ENCODE results near the gene OXSR1. TPM values are rescaled to one million over a fixed set of nuclear protein-coding genes. Genes with fewer than 3 reads are reported as not detected.
"Not testable (repeated sequence)": the region's sequence is repeated elsewhere in the genome, so short reads cannot be mapped to it uniquely, and the experiment has no call there.

OXSR1 gene
- total RNA-seq, 2 donors from 2014 or later: 46.8 to 58.3 TPM

- no peak overlapping the region for H3K27ac Mint-ChIP-seq
- no peak for DNase-seq (ENCODE audit: low spot score in 2 of 2)
- no peak for ATAC-seq
- peaks cover 5 to 12% of the 10 kb centered on the region in 2 donors for H3K9me3 Mint-ChIP-seq
- H3K36me3 Mint-ChIP-seq: peaks cover 5 to 14% of the 10 kb centered on the region in 2 donors
Observed at GRCh38 chr3:38150780-38151528, 14.4 kb upstream of the OXSR1 start.

GRCh38 chr3:38151667-38152265 is 13.6 kb upstream of the OXSR1 start:
- H3K36me3 Mint-ChIP-seq: peaks cover 0 to 6% of the 10 kb centered on the region in 2 donors
- no peak overlapping the region for H3K27ac Mint-ChIP-seq
- H3K9me3 Mint-ChIP-seq: peaks cover 3 to 5% of the 10 kb centered on the region in 2 donors
- no peak for DNase-seq (ENCODE audit: low spot score in 2 of 2)
- ATAC-seq: peak in 1 of 2 donors; percentile 59

GRCh38 chr3:38152609-38153008 is 12.7 kb upstream of the OXSR1 start:
- DNase-seq (ENCODE audit: low spot score in 2 of 2): no peak
- H3K9me3 Mint-ChIP-seq: no peaks in the 10 kb centered on the region
- H3K36me3 Mint-ChIP-seq: no peaks in the 10 kb centered on the region
- H3K27ac Mint-ChIP-seq: no peak overlapping the region
- no peak for ATAC-seq

- Mint-ChIP-seq H3K27ac (no peak overlapping the region), H3K9me3 (no peaks in the 10 kb centered on the region), H3K36me3 (no peaks in the 10 kb centered on the region)
- ATAC-seq (no peak), DNase-seq (ENCODE audit: low spot score in 2 of 2) (no peak)
Observed at GRCh38 chr3:38153221-38153620, 12.1 kb upstream of the OXSR1 start.

GRCh38 chr3:38154033-38154494 is 11.3 kb upstream of the OXSR1 start:
- DNase-seq (ENCODE audit: low spot score in 2 of 2) (no peak), ATAC-seq (peak in 1 of 2 donors; percentile 51)
- Mint-ChIP-seq H3K9me3 (no peaks in the 10 kb centered on the region), H3K36me3 (no peaks in the 10 kb centered on the region), H3K27ac (no peak overlapping the region)

GRCh38 chr3:38154625-38155255 is 10.6 kb upstream of the OXSR1 start:
- ATAC-seq: no peak
- no peak overlapping the region for H3K27ac Mint-ChIP-seq

GRCh38 chr3:38155825-38156224 is 9.5 kb upstream of the OXSR1 start:
- H3K9me3 Mint-ChIP-seq: no peaks in the 10 kb centered on the region
- H3K36me3 Mint-ChIP-seq: no peaks in the 10 kb centered on the region
- ATAC-seq (no peak), DNase-seq (ENCODE audit: low spot score in 2 of 2) (no peak)
- H3K27ac Mint-ChIP-seq: no peak overlapping the region

More at GRCh38 chr3:38154625-38155255, 10.6 kb upstream of the OXSR1 start:
- Mint-ChIP-seq H3K9me3 (no peaks in the 10 kb centered on the region), H3K36me3 (no peaks in the 10 kb centered on the region)
- DNase-seq (ENCODE audit: low spot score in 2 of 2): no peak

- H3K9me3 Mint-ChIP-seq: no peaks in the 10 kb centered on the region
- no peaks in the 10 kb centered on the region for H3K36me3 Mint-ChIP-seq
- H3K27ac Mint-ChIP-seq: no peak overlapping the region
- no peak for DNase-seq (ENCODE audit: low spot score in 2 of 2)
- no peak for ATAC-seq
Observed at GRCh38 chr3:38157117-38157516, 8.2 kb upstream of the OXSR1 start.

- Mint-ChIP-seq H3K9me3 (no peaks in the 10 kb centered on the region), H3K27ac (no peak overlapping the region), H3K36me3 (no peaks in the 10 kb centered on the region)
- ATAC-seq (no peak), DNase-seq (ENCODE audit: low spot score in 2 of 2) (no peak)
Observed at GRCh38 chr3:38157595-38157994, 7.7 kb upstream of the OXSR1 start.

- Mint-ChIP-seq H3K9me3 (no peaks in the 10 kb centered on the region), H3K27ac (no peak overlapping the region), H3K36me3 (no peaks in the 10 kb centered on the region)
- DNase-seq (ENCODE audit: low spot score in 2 of 2) (no peak), ATAC-seq (no peak)
Observed at GRCh38 chr3:38158472-38158871, 6.9 kb upstream of the OXSR1 start.

GRCh38 chr3:38160704-38161103 is 4.6 kb upstream of the OXSR1 start:
- not testable (repeated sequence) for H3K9me3 Mint-ChIP-seq; H3K36me3 Mint-ChIP-seq; DNase-seq (ENCODE audit: low spot score in 2 of 2); H3K27ac Mint-ChIP-seq; ATAC-seq

GRCh38 chr3:38163117-38163840 is 2.1 kb upstream of the OXSR1 start:
- ATAC-seq: no peak
- H3K9me3 Mint-ChIP-seq: no peaks in the 10 kb centered on the region
- peaks cover 14 to 31% of the 10 kb centered on the region in 2 donors for H3K36me3 Mint-ChIP-seq
- no peak for DNase-seq (ENCODE audit: low spot score in 2 of 2)
- no peak overlapping the region for H3K27ac Mint-ChIP-seq

GRCh38 chr3:38163841-38164642 is 1.3 kb upstream of the OXSR1 start:
- peaks cover 14 to 31% of the 10 kb centered on the region in 2 donors for H3K36me3 Mint-ChIP-seq
- DNase-seq (ENCODE audit: low spot score in 2 of 2) (no peak), ATAC-seq (no peak)
- H3K27ac Mint-ChIP-seq: peak overlapping the region; percentile 98 to 99
- H3K9me3 Mint-ChIP-seq: no peaks in the 10 kb centered on the region

- ATAC-seq (peak; percentile 25 to 31), DNase-seq (ENCODE audit: low spot score in 2 of 2) (no peak)
- Mint-ChIP-seq H3K27ac (peak overlapping the region; percentile 98 to 99), H3K36me3 (peaks cover 14 to 31% of the 10 kb centered on the region in 2 donors), H3K9me3 (no peaks in the 10 kb centered on the region)
Observed at GRCh38 chr3:38164643-38164951, 740 bp upstream of the OXSR1 start.

GRCh38 chr3:38165722-38166387 is 518 bp downstream of the OXSR1 start:
- peak overlapping the region; percentile 98 to 99 for H3K27ac Mint-ChIP-seq
- no peaks in the 10 kb centered on the region for H3K9me3 Mint-ChIP-seq
- ATAC-seq: peak in 1 of 2 donors; percentile 1
- DNase-seq (ENCODE audit: low spot score in 2 of 2): no peak
- peaks cover 14 to 31% of the 10 kb centered on the region in 2 donors for H3K36me3 Mint-ChIP-seq

GRCh38 chr3:38167591-38167990 is 2.3 kb downstream of the OXSR1 start:
- no peak for DNase-seq (ENCODE audit: low spot score in 2 of 2)
- ATAC-seq: no peak
- Mint-ChIP-seq H3K27ac (no peak overlapping the region), H3K9me3 (no peaks in the 10 kb centered on the region), H3K36me3 (peaks cover 14 to 35% of the 10 kb centered on the region in 2 donors)
